AG09309 (cell line): ENCODE measurements around the gene MSL1.

Experiments used
- DNase-seq: peaks from one replicate; pipeline ENCODE4 v3.0.0-alpha.2; 2010; ENCODE audit warnings: low read depth
- H3K4me3 ChIP-seq: 2 replicates; pipeline ENCODE4 v1.5.1; 2011; ENCODE audit warnings: mild to moderate bottlenecking, low read depth, low read length, moderate library complexity; ENCODE audit not compliant: control insufficient read depth
- TF ChIP-seq, protein P1 (sequence below): IDR thresholded peaks from 2 replicates; pipeline ENCODE4 v1.5.1; 2011; ENCODE audit warnings: mild to moderate bottlenecking, low read depth, low read length, inconsistent platforms; ENCODE audit not compliant: insufficient read depth, control insufficient read depth; ENCODE audit errors: missing control alignments

MSL1 gene

DNA sequence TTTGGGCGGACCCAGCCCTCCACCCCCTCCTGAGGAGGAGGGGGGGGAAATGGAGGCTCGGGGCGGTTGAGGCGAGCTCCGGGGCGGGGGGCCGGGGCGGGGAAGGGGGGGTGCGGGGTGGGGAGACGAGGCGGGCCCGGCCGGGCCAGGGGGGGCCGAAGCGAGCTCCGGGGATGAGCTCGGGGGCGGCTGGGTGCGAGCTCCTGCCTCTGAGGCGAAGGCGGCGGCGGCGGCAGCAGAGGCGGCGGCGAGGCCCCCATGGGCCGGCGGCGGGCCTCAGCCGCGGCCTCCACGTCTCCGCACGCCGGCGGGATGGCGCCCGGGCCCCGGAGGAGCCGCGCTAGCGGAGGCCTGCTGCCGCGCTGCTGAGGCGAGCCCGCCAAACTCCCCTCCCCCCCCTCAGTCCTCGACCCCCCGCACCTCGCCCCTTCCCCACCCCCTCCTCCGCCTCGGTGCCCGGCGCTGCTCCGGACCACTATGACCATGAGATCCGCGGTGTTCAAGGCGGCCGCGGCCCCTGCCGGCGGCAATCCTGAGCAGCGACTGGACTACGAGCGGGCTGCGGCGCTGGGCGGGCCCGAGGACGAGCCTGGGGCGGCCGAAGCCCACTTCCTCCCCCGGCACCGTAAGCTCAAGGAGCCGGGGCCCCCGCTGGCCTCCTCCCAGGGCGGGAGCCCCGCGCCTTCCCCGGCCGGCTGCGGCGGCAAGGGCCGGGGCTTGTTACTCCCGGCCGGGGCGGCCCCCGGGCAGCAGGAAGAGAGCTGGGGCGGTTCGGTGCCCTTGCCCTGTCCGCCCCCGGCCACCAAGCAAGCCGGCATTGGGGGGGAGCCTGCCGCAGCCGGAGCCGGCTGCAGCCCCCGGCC, 596 bp downstream of the MSL1 start:
- no peak for DNase-seq

DNA sequence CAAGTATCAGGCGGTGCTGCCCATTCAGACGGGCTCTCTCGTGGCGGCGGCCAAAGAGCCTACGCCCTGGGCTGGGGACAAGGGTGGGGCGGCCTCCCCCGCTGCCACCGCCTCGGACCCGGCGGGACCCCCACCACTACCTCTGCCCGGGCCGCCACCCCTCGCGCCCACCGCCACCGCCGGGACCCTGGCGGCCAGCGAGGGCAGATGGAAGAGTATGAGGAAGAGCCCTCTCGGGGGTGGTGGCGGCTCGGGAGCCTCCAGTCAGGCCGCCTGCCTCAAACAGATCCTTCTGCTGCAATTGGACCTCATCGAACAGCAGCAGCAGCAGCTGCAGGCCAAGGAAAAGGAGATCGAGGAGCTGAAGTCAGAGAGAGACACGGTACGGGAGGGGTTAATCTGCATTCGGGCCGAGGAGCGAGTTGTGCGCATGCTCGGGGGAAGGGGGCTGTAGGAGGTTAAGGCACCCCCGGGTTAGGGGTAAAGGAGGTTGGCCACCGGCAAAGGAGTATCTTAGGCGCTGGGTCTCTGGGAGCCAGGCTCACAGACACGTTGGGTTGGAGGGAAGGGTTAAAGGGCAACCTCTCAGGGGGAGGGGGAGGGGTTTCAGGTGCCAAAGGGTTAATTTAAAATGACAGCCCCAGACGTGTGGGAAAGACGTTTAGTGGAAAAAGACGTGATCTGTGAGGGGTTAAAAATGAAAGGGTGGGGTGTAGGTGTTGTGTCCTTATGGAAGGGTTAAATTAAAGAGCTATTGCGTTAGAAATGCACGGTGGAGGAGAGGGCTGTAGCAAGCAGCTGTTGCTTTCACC, 1.4 kb downstream of the MSL1 start:
- no peak for DNase-seq
- TF ChIP-seq, protein P1, sequence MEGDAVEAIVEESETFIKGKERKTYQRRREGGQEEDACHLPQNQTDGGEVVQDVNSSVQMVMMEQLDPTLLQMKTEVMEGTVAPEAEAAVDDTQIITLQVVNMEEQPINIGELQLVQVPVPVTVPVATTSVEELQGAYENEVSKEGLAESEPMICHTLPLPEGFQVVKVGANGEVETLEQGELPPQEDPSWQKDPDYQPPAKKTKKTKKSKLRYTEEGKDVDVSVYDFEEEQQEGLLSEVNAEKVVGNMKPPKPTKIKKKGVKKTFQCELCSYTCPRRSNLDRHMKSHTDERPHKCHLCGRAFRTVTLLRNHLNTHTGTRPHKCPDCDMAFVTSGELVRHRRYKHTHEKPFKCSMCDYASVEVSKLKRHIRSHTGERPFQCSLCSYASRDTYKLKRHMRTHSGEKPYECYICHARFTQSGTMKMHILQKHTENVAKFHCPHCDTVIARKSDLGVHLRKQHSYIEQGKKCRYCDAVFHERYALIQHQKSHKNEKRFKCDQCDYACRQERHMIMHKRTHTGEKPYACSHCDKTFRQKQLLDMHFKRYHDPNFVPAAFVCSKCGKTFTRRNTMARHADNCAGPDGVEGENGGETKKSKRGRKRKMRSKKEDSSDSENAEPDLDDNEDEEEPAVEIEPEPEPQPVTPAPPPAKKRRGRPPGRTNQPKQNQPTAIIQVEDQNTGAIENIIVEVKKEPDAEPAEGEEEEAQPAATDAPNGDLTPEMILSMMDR = no peak
- H3K4me3 ChIP-seq = peak overlapping the region; percentile 95

More for the DNA sequence above, 596 bp downstream of the MSL1 start:
- TF ChIP-seq, protein P1 = no peak
- peak overlapping the region; percentile 95 for H3K4me3 ChIP-seq

DNA sequence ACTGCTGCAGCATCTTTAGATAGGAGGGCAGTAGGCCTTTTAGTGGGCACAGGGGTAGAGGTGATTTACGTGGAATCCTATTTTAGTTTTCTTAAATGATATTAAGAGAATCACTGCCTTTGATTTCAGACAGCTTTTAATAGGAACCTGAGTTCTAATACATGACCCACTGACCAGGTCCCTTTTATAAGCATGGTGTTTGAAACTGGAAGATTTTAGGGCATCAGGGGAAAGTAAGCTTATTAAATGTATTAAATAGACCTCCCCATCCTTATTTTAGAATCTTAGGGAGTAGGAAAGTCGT, 2.0 kb downstream of the MSL1 start:
- DNase-seq = no peak
- peak overlapping the region; percentile 95 for H3K4me3 ChIP-seq
- TF ChIP-seq, protein P1 = no peak

DNA sequence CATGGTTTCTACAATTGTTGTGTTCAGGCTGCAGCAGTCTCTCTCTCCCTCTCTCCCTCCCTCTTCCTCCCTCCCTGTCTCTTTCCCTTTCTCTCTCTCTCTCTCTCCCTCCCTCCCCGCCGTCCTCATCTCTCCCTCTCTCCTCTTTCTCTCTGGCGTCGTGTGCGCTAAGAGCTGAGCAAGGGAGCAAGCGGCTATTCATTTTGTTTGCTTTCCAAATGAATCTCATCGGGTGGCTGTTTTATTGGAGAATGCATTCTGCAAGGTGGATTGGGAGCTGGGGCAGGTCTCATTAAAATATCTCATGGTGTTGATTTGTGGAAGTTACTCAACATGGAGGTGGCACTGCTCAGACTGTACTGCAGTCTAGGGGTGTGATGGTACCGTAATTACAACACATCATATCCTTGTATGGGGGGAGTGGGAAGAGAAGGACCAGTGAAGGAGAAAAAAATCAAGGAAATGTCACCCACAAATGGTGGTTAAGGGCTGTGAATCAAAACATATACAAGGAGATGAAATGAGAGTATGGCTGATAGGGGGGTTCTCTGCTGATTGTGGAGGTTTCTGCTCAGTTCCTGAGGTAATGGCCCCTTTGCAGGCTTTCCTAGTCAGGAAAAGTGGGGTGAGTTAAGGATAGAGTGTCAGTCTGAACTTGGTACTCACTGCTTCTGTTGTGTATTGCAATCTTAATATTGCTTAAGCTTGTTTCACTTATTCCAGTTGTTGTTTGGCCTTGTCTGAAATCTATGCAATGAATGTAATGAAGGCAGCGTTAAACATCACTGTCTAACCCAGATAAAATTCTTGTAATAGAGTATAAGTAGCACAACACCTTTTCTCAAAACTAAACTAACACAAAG, 2.7 kb downstream of the MSL1 start:
- no peak for DNase-seq
- H3K4me3 ChIP-seq = peak overlapping the region; percentile 95
- TF ChIP-seq, protein P1 = no peak

DNA sequence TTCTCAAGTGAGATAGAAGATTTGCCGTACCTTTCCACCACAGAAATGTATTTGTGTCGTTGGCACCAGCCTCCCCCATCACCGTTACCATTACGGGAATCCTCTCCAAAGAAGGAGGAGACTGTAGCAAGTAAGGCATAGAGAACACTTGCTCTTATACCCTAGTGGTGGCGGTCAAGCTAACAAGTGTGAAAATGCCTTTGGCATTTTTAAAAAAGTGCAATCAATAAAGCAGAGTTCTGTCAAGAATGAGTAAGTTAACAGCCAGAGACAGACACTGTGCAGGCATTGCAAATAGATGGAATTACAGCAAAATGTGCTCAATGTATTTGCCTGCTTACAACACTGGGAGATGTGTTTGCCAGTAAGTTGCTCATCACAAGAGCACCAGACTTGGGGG, 7.7 kb downstream of the MSL1 start:
- TF ChIP-seq, protein P1 = no peak
- H3K4me3 ChIP-seq = no peak overlapping the region
- DNase-seq = no peak

DNA sequence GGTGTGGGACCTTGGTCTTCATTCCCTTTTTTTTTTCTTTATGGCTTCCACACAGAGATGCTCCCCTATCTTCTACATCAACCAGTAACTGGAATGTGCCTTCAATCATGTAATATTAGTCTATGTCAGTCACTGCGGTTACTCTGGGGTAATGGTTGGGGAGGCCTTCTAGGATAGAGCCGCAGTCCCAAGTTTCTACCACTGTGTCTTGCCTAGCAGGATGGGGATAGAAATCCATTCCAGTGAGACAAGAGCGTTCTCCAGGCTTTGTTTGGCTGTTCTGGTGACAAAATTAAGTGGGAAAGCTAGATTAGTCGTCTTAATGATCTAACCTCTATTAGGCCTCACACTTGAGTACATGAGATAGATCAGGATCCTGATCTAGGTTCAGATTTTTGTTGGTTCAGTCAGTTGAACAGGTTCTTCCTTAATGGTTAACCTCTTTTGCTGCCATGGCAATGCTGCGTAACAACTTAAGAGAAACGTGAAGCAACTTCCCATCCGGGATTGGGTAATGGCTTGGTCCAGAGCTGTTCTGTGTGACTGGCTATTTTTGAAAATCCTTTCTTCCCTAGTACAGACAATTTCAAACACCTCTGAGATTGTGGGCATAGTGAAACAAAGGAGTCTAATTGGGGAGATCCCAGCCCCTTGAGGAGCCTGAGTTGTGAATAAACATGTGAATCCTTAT, 8.7 kb downstream of the MSL1 start:
- DNase-seq = no peak
- no peak overlapping the region for H3K4me3 ChIP-seq
- TF ChIP-seq, protein P1 = no peak
